ENCODE measurements around the gene TNIP3. TPM values are rescaled to one million over a fixed set of nuclear protein-coding genes. Genes with fewer than 3 reads are reported as not detected.

Gene TNIP3
- total and polyA plus RNA-seq, 9 of the 15 experiments (the other 6 are each of a cell fraction or from before 2014, with no cell fraction given) = 0.14 TPM; not detected in 8

GRCh38 chr4:121122661-121123060 is 41.5 kb downstream of the TNIP3 start:
- H3K4me1 ChIP-seq (replicated peaks in 1 of 2; ENCODE audit: control insufficient read depth in 2 of 2, insufficient read depth in 2 of 2, low read length in 2 of 2) = no peaks in the 10 kb centered on the region
- H4K20me1 ChIP-seq (replicated peaks; ENCODE audit: control insufficient read depth, insufficient read depth, low read length) = no peaks in the 10 kb centered on the region
- no peak for TF ChIP-seq CEBPG (CRISPR knock-in tag; IDR thresholded peaks at IDR 0.05)
- TF ChIP-seq CEBPG (tag; conservative IDR thresholded peaks at IDR 0.05 in 1 of 2, IDR thresholded peaks at IDR 0.05 in 1 of 2) = no peak
- no peak for TF ChIP-seq MNT (conservative IDR thresholded peaks at IDR 0.05)
- no peak for TF ChIP-seq KDM4B (IDR thresholded peaks at IDR 0.05; ENCODE audit: borderline replicate concordance in 2 of 2, low read depth in 1 of 2)
- no peak for TF ChIP-seq NKRF (IDR thresholded peaks at IDR 0.05; ENCODE audit: borderline replicate concordance)
- TF ChIP-seq SAFB (IDR thresholded peaks at IDR 0.05; ENCODE audit: borderline replicate concordance, low read depth, low read length) = no peak
- no peak for TF ChIP-seq ZSCAN29 (IDR thresholded peaks at IDR 0.05)
- TF ChIP-seq CSDE1 (IDR thresholded peaks at IDR 0.05) = no peak
- no peak for TF ChIP-seq TFAM (CRISPR knock-in tag; conservative IDR thresholded peaks at IDR 0.05)
- no peak for TF ChIP-seq COPS2 (conservative IDR thresholded peaks at IDR 0.05)
- TF ChIP-seq HNRNPK (IDR thresholded peaks at IDR 0.05; ENCODE audit: low read depth, low read length, poor library complexity, severe bottlenecking) = no peak
- no peak for TF ChIP-seq SFPQ (IDR thresholded peaks at IDR 0.05; ENCODE audit: low read depth, low read length)
- TF ChIP-seq ZBTB8A (IDR thresholded peaks at IDR 0.05; ENCODE audit: partially characterized antibody) = no peak
- no peak for TF ChIP-seq ATF4 (CRISPR knock-in tag; IDR thresholded peaks at IDR 0.05)
- TF ChIP-seq BRD9 (IDR thresholded peaks at IDR 0.05; ENCODE audit: low read depth, partially characterized antibody) = no peak
- TF ChIP-seq THRAP3 (IDR thresholded peaks at IDR 0.05; ENCODE audit: borderline replicate concordance) = no peak
- TF ChIP-seq MEIS2 (IDR thresholded peaks at IDR 0.05; ENCODE audit: partially characterized antibody) = no peak
- TF ChIP-seq ZNF347 (CRISPR knock-in tag; IDR thresholded peaks at IDR 0.05; ENCODE audit: low read depth) = no peak
- no peak overlapping the region for H3K27ac ChIP-seq (ENCODE audit: extremely low read depth, low read depth, low read length)
- in situ Hi-C loops (cut with MboI) = no loop called here
- H3K9me3 ChIP-seq (replicated peaks; ENCODE audit: control insufficient read depth, insufficient read depth, low read depth, low read length) = no peaks in the 10 kb centered on the region
- ChIA-PET POLR2A (no interaction called here), CTCF (ENCODE audit: low intra/inter-chr PET ratio) (no interaction called here)
- H3K4me3 ChIP-seq = no peak overlapping the region
- intact Hi-C loops (cut with micrococcal nuclease) = no loop called here
- H3K9ac ChIP-seq (ENCODE audit: insufficient read depth in 1 of 2, low read depth in 2 of 2, low read length in 2 of 2) = no peak overlapping the region
- ATAC-seq = no peak
- H3K79me2 ChIP-seq (ENCODE audit: control insufficient read depth, insufficient read depth, low read length) = no peaks in the 10 kb centered on the region
- BruUV-seq (replicated peaks) = no TSS peak
- DNase-seq (ENCODE audit: extremely low read depth in 1 of 4, low spot score in 3 of 4) = no peak
- no peaks in the 10 kb centered on the region for H3K36me3 ChIP-seq (ENCODE audit: control insufficient read depth, insufficient read depth, low read length)
- FAIRE-seq = no peak
- H2AFZ ChIP-seq (ENCODE audit: low read depth, low read length) = no peak overlapping the region
- H3K4me2 ChIP-seq (ENCODE audit: insufficient read depth, low read length) = no peak overlapping the region
- 0% methylated on average over 2 of the region's 2 CpGs for WGBS (ENCODE audit: insufficient coverage, low coverage, missing lambda C conversion rate)
- H3K27me3 ChIP-seq (ENCODE audit: control insufficient read depth in 2 of 2, insufficient read depth in 2 of 2, low read length in 2 of 2) = no peaks in the 10 kb centered on the region
- no peaks in the 10 kb centered on the region for H3K9me1 ChIP-seq (ENCODE audit: control insufficient read depth, insufficient read depth, low read length)

All from K562 (cell line).